ENCODE results near the gene MX2. TPM values are rescaled to one million over a fixed set of nuclear protein-coding genes. Genes with fewer than 3 reads are reported as not detected.
A peak's percentile ranks its signal among the peaks of the same experiment; 100 is the strongest.
"Not testable (repeated sequence)": the region's sequence is repeated elsewhere in the genome, so short reads cannot be mapped to it uniquely, and the experiment has no call there.

Gene MX2
- total and polyA plus RNA-seq, 4 donors = 0.69 to 4.7 (median 2.2) TPM

DNA sequence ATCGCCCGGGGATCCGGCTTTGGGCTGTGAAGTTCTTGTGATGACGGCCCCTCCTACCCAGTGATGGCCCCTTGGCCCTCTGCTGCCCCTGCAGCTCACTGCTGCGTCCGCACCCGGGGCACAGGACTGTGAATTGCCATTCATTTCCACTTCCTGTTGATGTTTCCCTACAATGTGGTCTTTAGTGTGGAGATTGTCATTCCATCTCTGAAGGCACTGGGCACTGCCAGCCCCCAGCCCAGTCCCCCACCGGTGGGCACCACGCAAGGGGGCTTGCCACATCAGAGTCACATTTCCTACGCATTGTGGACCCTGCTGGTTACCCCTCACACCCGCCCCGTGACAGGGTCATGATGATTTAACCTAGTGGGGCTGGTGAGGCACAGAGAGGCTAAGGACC is 2.5 kb upstream of the MX2 start (continued):
- no peak for TF ChIP-seq YY1 (IDR thresholded peaks at IDR 0.05)

DNA sequence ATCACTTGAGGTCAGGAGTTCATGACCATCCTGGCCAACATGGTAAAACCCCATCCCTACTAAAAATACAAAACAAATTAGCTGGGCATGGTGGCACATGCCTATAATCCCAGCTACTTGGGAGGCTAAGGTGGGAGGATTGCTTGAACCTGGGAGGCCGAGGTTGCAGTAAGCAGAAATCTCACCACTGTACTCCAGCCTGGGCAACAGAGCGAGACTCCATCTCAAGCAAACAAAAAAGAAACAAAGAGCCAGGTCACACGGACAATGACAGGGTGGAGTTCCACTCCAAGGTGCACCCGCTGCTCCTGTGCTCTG is 2.1 kb upstream of the MX2 start:
- not testable (repeated sequence) for H3K9me3 ChIP-seq (ENCODE audit: control insufficient read depth in 4 of 4, low read length in 3 of 4); H3K4me3 ChIP-seq (ENCODE audit: low read depth in 1 of 3, low read length in 3 of 3); H3K27ac ChIP-seq (ENCODE audit: low read depth in 1 of 2, low read length in 2 of 2); H3K36me3 ChIP-seq (ENCODE audit: control insufficient read depth in 4 of 4, insufficient read depth in 3 of 4, low read depth in 1 of 4, low read length in 3 of 4); H3K27me3 ChIP-seq (ENCODE audit: control insufficient read depth in 4 of 4, insufficient read depth in 4 of 4, low read length in 3 of 4); H3K4me1 ChIP-seq (ENCODE audit: control insufficient read depth in 4 of 4, insufficient read depth in 4 of 4, low read length in 3 of 4); H3K9ac ChIP-seq (ENCODE audit: low read depth in 1 of 2, low read length in 2 of 2); DNase-seq (ENCODE audit: low spot score)
- 87% methylated on average over 4 of the region's 4 CpGs for WGBS

DNA sequence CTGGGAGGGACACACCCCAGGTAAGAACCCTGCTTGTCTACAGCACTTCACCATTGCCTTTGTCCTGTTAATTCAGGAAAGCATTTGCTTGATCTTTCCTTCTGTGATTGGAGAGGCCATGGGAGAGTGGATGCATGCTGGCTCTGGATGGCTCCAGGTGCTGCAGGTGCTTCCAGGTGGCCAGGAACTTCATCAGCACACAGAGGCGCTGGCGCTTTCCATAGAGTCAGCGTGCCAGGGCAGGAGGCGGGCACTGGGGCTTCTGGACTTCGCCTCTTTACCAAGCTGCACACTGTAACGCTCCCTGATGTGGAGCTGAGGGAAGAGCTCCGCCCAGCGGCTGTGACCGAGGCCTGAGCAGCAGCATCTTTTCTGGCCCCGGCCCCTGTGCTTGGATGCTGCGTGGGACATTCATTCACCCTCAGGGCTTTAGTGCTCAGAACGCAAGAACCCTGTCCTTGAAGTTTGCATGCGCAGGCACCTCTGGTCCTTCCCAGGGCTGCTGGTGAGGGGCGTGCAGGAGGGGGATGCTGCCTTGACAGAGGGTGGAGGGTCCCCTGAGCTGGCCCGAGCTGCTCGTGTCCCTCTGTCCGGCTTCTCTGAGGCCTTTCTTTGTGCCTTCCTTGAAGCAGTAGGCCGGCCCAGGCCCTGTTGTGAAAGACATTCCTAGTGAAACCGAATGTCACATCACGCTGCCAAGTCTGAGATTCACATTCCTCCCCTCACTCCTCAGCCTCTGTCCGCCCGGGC is 1.6 kb upstream of the MX2 start:
- no peaks in the 10 kb centered on the region for H3K27me3 ChIP-seq (ENCODE audit: control insufficient read depth in 4 of 4, insufficient read depth in 4 of 4, low read length in 3 of 4)
- TF ChIP-seq FOXA2 (IDR thresholded peaks at IDR 0.05) (no peak), RAD21 (IDR thresholded peaks at IDR 0.05) (peak; percentile 18 to 40)
- peaks cover 0 to 4% (median 0%) of the 10 kb centered on the region in 4 donors for H3K4me1 ChIP-seq (ENCODE audit: control insufficient read depth in 4 of 4, insufficient read depth in 4 of 4, low read length in 3 of 4)
- no peak for DNase-seq (ENCODE audit: low spot score)
- WGBS = 68% methylated on average over 22 of the region's 22 CpGs
- no peaks in the 10 kb centered on the region for H3K9me3 ChIP-seq (ENCODE audit: control insufficient read depth in 4 of 4, low read length in 3 of 4)
- no peak overlapping the region for H3K9ac ChIP-seq (ENCODE audit: low read depth in 1 of 2, low read length in 2 of 2)
- H3K36me3 ChIP-seq (ENCODE audit: control insufficient read depth in 4 of 4, insufficient read depth in 3 of 4, low read depth in 1 of 4, low read length in 3 of 4) = no peaks in the 10 kb centered on the region
- no peak overlapping the region for H3K4me3 ChIP-seq (ENCODE audit: low read depth in 1 of 3, low read length in 3 of 3)
- H3K27ac ChIP-seq (ENCODE audit: low read depth in 1 of 2, low read length in 2 of 2) = no peak overlapping the region

DNA sequence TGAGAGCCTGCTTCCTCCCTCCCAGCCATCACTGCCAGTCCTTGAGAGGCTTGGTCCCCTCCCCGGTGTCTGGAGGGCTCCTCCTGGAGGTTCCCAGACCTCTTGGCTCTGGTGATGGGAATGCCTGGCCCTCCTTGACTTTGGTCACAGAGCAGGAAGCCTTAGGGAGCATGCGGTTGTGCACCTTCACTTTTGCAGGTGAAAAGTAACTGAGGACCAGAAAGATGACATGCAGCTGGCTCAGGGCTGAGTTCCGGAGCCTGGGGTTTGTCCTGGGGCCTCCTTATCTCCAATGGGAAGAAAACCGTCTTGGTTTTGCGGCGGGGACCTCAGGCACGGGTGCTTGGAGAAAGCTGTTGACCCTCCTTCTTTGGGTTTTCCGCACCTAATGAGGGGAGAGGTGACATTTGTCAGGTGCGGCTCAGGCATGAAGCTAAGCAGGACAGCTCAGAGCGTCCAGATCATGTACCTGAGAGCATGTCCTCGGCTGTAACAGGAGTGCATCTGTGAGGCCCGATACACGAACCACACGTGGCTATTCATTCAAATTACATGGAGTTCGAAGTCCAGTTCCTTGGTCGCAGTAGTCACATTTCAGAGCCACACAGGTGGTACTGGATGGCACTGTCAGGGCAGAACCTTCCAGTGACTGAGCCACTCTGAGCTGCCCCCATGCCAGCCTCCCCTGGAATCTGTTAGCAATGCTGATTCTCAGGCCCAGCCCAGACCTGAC is 608 bp upstream of the MX2 start:
- Histone ChIP-seq H3K9ac (ENCODE audit: low read depth in 1 of 2, low read length in 2 of 2) (no peak overlapping the region), H3K36me3 (ENCODE audit: control insufficient read depth in 4 of 4, insufficient read depth in 3 of 4, low read depth in 1 of 4, low read length in 3 of 4) (no peaks in the 10 kb centered on the region), H3K27me3 (ENCODE audit: control insufficient read depth in 4 of 4, insufficient read depth in 4 of 4, low read length in 3 of 4) (no peaks in the 10 kb centered on the region), H3K9me3 (ENCODE audit: control insufficient read depth in 4 of 4, low read length in 3 of 4) (no peaks in the 10 kb centered on the region), H3K4me1 (ENCODE audit: control insufficient read depth in 4 of 4, insufficient read depth in 4 of 4, low read length in 3 of 4) (peaks cover 0 to 4% (median 0%) of the 10 kb centered on the region in 4 donors), H3K4me3 (ENCODE audit: low read depth in 1 of 3, low read length in 3 of 3) (no peak overlapping the region), H3K27ac (ENCODE audit: low read depth in 1 of 2, low read length in 2 of 2) (peak overlapping the region; percentile 69 to 72)
- 74% methylated on average over 16 of the region's 16 CpGs for WGBS
- no peak for TF ChIP-seq NR2F2 (IDR thresholded peaks at IDR 0.05)
- TF ChIP-seq, protein P1, sequence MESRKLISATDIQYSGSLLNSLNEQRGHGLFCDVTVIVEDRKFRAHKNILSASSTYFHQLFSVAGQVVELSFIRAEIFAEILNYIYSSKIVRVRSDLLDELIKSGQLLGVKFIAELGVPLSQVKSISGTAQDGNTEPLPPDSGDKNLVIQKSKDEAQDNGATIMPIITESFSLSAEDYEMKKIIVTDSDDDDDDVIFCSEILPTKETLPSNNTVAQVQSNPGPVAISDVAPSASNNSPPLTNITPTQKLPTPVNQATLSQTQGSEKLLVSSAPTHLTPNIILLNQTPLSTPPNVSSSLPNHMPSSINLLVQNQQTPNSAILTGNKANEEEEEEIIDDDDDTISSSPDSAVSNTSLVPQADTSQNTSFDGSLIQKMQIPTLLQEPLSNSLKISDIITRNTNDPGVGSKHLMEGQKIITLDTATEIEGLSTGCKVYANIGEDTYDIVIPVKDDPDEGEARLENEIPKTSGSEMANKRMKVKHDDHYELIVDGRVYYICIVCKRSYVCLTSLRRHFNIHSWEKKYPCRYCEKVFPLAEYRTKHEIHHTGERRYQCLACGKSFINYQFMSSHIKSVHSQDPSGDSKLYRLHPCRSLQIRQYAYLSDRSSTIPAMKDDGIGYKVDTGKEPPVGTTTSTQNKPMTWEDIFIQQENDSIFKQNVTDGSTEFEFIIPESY (IDR thresholded peaks at IDR 0.05) = no peak
- TF ChIP-seq ATF3 (IDR thresholded peaks at IDR 0.05) = no peak
- TF ChIP-seq RXRA (IDR thresholded peaks at IDR 0.05) = no peak
- no peak for TF ChIP-seq GABPA (IDR thresholded peaks at IDR 0.05 in 1 of 2, conservative IDR thresholded peaks at IDR 0.05 in 1 of 2)
- TF ChIP-seq FOXA2 (IDR thresholded peaks at IDR 0.05) = no peak
- TF ChIP-seq YY1 (IDR thresholded peaks at IDR 0.05) = no peak
- no peak for TF ChIP-seq HNF4G (IDR thresholded peaks at IDR 0.05)
- DNase-seq (ENCODE audit: low spot score) = no peak
